SK-N-SH (cell line): ENCODE results near the gene CPAMD8. TPM values are rescaled to one million over a fixed set of nuclear protein-coding genes. Genes with fewer than 3 reads are reported as not detected.

Source experiments
- CTCF ChIA-PET: fragments of 300-600, 350-600 bp; formaldehyde crosslinking; extraction: SDS; loops from one replicate; lab custom pipeline; 2021; lab: Yijun Ruan, JAX
- POLR2A ChIA-PET: fragments of 350-600 bp; sonication (Branson Sonifier 250); formaldehyde crosslinking; extraction: SDS; loops from one replicate; lab custom pipeline; 2020; ENCODE audit warnings: antibody characterized with exemption, inconsistent platforms; lab: Yijun Ruan, JAX
- DNase-seq: peaks from one replicate; pipeline ENCODE4 v3.0.0; 2012
- H2AFZ ChIP-seq: fragments of 200-600 bp; sonication (generic); 2 replicates; pipeline ENCODE4 v1.8.1; 2016; ENCODE audit warnings: antibody characterized with exemption, mild to moderate bottlenecking, low read depth
- H3F3A ChIP-seq: fragments of 200-600 bp; sonication (generic); replicated peaks from 2 replicates; pipeline ENCODE3; 2016; ENCODE audit warnings: antibody characterized with exemption, mild to moderate bottlenecking; ENCODE audit not compliant: insufficient read depth
- H3K27ac ChIP-seq, 2 experiments: fragments of 200-500 bp in 1 of 2; fragments of 200-600 bp in 1 of 2; sonication (Bioruptor generic) in 1 of 2; sonication (generic), shearing (Covaris generic) in 1 of 2; 2 replicates each; pipeline versions ENCODE4 v1.5.1 to v1.6.1; 2014 to 2016; ENCODE audit warnings: low read depth in 2 of 2, inconsistent platforms in 1 of 2, low read length in 1 of 2, mild to moderate bottlenecking in 1 of 2, mixed read lengths in 1 of 2
- H3K27me3 ChIP-seq: fragments of 200-600 bp; sonication (generic), shearing (Covaris generic); 2 replicates; pipeline ENCODE4 v1.6.1; 2016; ENCODE audit warnings: mixed run types; ENCODE audit not compliant: insufficient read depth
- H3K36me3 ChIP-seq, 2 experiments: fragments of 200-500 bp in 1 of 2; fragments of 200-600 bp in 1 of 2; sonication (Bioruptor generic) in 1 of 2; sonication (generic) in 1 of 2; replicated peaks in 1 of 2; 2 replicates each; pipeline versions ENCODE3 to v1.5.1; 2014 to 2016; ENCODE audit warnings: low read length in 1 of 2, mild to moderate bottlenecking in 1 of 2; ENCODE audit not compliant: insufficient read depth in 2 of 2, control insufficient read depth in 1 of 2
- H3K4me1 ChIP-seq, 2 experiments: fragments of 200-500 bp in 1 of 2; fragments of 200-600 bp in 1 of 2; sonication (Bioruptor generic) in 1 of 2; sonication (generic), shearing (Covaris generic) in 1 of 2; 2 replicates each; pipeline versions ENCODE4 v1.5.1 to v1.6.1; 2014 to 2016; ENCODE audit warnings: low read depth in 1 of 2, low read length in 1 of 2, mixed run types in 1 of 2; ENCODE audit not compliant: insufficient read depth in 2 of 2, control insufficient read depth in 1 of 2
- H3K4me2 ChIP-seq: fragments of 200-600 bp; sonication (generic), shearing (Covaris generic); 2 replicates; pipeline ENCODE4 v1.6.1; 2017; ENCODE audit warnings: mixed run types
- H3K4me3 ChIP-seq, 2 experiments: fragments of 200-500 bp in 1 of 2; fragments of 200-600 bp in 1 of 2; sonication (Bioruptor generic) in 1 of 2; sonication (generic), shearing (Covaris generic) in 1 of 2; 2 replicates each; pipeline versions ENCODE4 v1.5.1 to v1.8.1; 2014 to 2016; ENCODE audit warnings: low read depth in 2 of 2, inconsistent platforms in 1 of 2, low read length in 1 of 2, mild to moderate bottlenecking in 1 of 2, mixed read lengths in 1 of 2, moderate library complexity in 1 of 2
- H3K79me2 ChIP-seq: fragments of 200-600 bp; sonication (generic); 2 replicates; pipeline ENCODE4 v1.8.1; 2017; ENCODE audit warnings: mild to moderate bottlenecking; ENCODE audit not compliant: insufficient read depth
- H3K9ac ChIP-seq: fragments of 200-600 bp; sonication (generic); 2 replicates; pipeline ENCODE4 v1.6.1; 2017; ENCODE audit warnings: mixed run types
- H3K9me2 ChIP-seq: fragments of 200-600 bp; sonication (generic); 2 replicates; pipeline ENCODE4 v1.6.1; 2017; ENCODE audit warnings: mixed run types
- H3K9me3 ChIP-seq: fragments of 200-600 bp; sonication (generic); 2 replicates; pipeline ENCODE4 v1.6.1; 2017; ENCODE audit warnings: mixed run types, mild to moderate bottlenecking, moderate library complexity
- H4K20me1 ChIP-seq: fragments of 200-600 bp; sonication (generic); 2 replicates; pipeline ENCODE4 v1.6.1; 2017; ENCODE audit warnings: mild to moderate bottlenecking, mixed run types; ENCODE audit not compliant: insufficient read depth
- CHD2 ChIP-seq: fragments of 150-350 bp; IDR thresholded peaks from 2 replicates; pipeline ENCODE4 v1.6.1; 2018; ENCODE audit warnings: low read length; ENCODE audit not compliant: partially characterized antibody
- ELF1 ChIP-seq: IDR thresholded peaks from 2 replicates; pipeline ENCODE4 v1.4.0; 2012
- FOSL2 ChIP-seq: IDR thresholded peaks from 2 replicates; pipeline ENCODE4 v1.4.0; 2012; ENCODE audit warnings: low read depth, mild to moderate bottlenecking, moderate library complexity, borderline replicate concordance
- FOXM1 ChIP-seq: IDR thresholded peaks from 2 replicates; pipeline ENCODE4 v1.4.0; 2012; ENCODE audit warnings: low read depth, mild to moderate bottlenecking
- GABPA ChIP-seq: IDR thresholded peaks from 2 replicates; pipeline ENCODE4 v1.4.0; 2012; ENCODE audit warnings: low read depth, mild to moderate bottlenecking
- GATA2 ChIP-seq: sonication (generic); formaldehyde crosslinking; IDR thresholded peaks from 2 replicates; pipeline ENCODE4 v1.5.0; 2020; ENCODE audit warnings: mild to moderate bottlenecking, missing genetic modification reagents
- NRF1 ChIP-seq: IDR thresholded peaks from 2 replicates; pipeline ENCODE4 v1.6.1; 2012; ENCODE audit warnings: low read depth, mild to moderate bottlenecking, low read length
- POLR2AphosphoS5 ChIP-seq: IDR thresholded peaks from 2 replicates; pipeline ENCODE4 v1.6.1; 2012; ENCODE audit warnings: low read depth, low read length
- RAD21 ChIP-seq: IDR thresholded peaks from 2 replicates; pipeline ENCODE4 v1.6.1; 2012; ENCODE audit warnings: mild to moderate bottlenecking, low read length
- RCOR1 ChIP-seq: fragments of 150-350 bp; IDR thresholded peaks from 2 replicates; pipeline ENCODE4 v1.6.1; 2017; ENCODE audit warnings: antibody characterized with exemption, low read length
- REST ChIP-seq: IDR thresholded peaks from 2 replicates; pipeline ENCODE4 v1.6.1; 2012; ENCODE audit warnings: mild to moderate bottlenecking, low read depth, low read length, moderate library complexity
- SIN3A ChIP-seq: IDR thresholded peaks from 2 replicates; pipeline ENCODE4 v1.6.1; 2012; ENCODE audit warnings: low read depth, mild to moderate bottlenecking, low read length, moderate library complexity, borderline replicate concordance
- TEAD4 ChIP-seq: IDR thresholded peaks from 2 replicates; pipeline ENCODE4 v1.4.0; 2012; ENCODE audit warnings: mild to moderate bottlenecking, borderline replicate concordance; ENCODE audit not compliant: insufficient read depth
- WGBS: methylation state at CpG from one replicate; pipeline ENCODE4 v1.1.6; 2017; ENCODE audit warnings: low lambda C conversion rate; 5-methylcytosine and 5-hydroxymethylcytosine counted together
- polyA plus RNA-seq, 3 experiments: library from polyadenylated mRNA; depleted of rRNA; stranded (reverse); fragments of >200 nt; gene quantifications; 2 replicates each; pipeline ENCODE4 v1.2.3, GENCODE V29; 2012
- TF ChIP-seq, protein P1 (sequence below): fragments of 200-600 bp; sonication (generic); IDR thresholded peaks from 2 replicates; pipeline ENCODE4 v1.6.1; 2017; ENCODE audit warnings: antibody characterized with exemption, mild to moderate bottlenecking, moderate library complexity

The CPAMD8 gene
- polyA plus RNA-seq, 1 of the 3 experiments (the other 2 are of a cell fraction) = 1.2 TPM

- POLR2A ChIA-PET = no interaction called here
- WGBS = 96% methylated on average over 10 of the region's 10 CpGs
- Histone ChIP-seq H3K9me2 (no peaks in the 10 kb centered on the region), H3K9me3 (no peaks in the 10 kb centered on the region), H3K27me3 (no peaks in the 10 kb centered on the region), H4K20me1 (no peaks in the 10 kb centered on the region), H2AFZ (no peak overlapping the region), H3K4me3 (no peak overlapping the region), H3K4me2 (no peak overlapping the region), H3K36me3 (peaks cover 27 to 40% of the 10 kb centered on the region in 2 experiments), H3K9ac (no peak overlapping the region), H3K4me1 (no peaks in the 10 kb centered on the region), H3K27ac (no peak overlapping the region), H3K79me2 (no peaks in the 10 kb centered on the region), H3F3A (no peaks in the 10 kb centered on the region)
- no peak for DNase-seq
- TF ChIP-seq SIN3A (no peak), RCOR1 (no peak), RAD21 (no peak), GATA2 (no peak), NRF1 (no peak), POLR2AphosphoS5 (no peak), REST (no peak), FOSL2 (no peak)
- TF ChIP-seq, protein P1, sequence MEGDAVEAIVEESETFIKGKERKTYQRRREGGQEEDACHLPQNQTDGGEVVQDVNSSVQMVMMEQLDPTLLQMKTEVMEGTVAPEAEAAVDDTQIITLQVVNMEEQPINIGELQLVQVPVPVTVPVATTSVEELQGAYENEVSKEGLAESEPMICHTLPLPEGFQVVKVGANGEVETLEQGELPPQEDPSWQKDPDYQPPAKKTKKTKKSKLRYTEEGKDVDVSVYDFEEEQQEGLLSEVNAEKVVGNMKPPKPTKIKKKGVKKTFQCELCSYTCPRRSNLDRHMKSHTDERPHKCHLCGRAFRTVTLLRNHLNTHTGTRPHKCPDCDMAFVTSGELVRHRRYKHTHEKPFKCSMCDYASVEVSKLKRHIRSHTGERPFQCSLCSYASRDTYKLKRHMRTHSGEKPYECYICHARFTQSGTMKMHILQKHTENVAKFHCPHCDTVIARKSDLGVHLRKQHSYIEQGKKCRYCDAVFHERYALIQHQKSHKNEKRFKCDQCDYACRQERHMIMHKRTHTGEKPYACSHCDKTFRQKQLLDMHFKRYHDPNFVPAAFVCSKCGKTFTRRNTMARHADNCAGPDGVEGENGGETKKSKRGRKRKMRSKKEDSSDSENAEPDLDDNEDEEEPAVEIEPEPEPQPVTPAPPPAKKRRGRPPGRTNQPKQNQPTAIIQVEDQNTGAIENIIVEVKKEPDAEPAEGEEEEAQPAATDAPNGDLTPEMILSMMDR = no peak
- CTCF ChIA-PET = no interaction called here
Observed at GRCh38 chr19:16862826-16863415, 163.7 kb downstream of the CPAMD8 start.

DNA sequence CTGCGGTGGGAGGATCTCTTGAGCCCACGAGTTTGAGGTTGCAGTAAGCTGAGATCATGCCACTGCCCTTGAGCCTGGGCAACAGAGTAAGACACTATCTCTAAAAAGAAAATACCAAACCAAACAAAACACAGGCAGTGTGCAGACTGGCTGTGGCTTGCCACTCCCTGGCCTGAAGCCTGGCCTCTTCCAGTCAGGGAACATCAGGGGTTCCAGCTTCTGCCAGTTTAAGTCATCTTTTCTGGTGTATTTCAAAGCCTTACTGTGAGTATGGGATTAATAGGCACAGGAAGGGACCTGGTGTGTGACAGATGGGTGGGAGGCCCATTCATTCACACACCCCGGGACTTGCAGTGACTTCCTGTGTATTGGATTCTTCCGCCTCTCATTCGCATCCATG lies 164.8 kb downstream of the CPAMD8 start:
- CTCF ChIA-PET = no interaction called here
- Histone ChIP-seq H3K79me2 (no peaks in the 10 kb centered on the region), H3K4me1 (no peaks in the 10 kb centered on the region), H3K9me2 (no peaks in the 10 kb centered on the region), H3K9ac (no peak overlapping the region), H3K9me3 (no peaks in the 10 kb centered on the region), H3K27ac (no peak overlapping the region), H3F3A (no peaks in the 10 kb centered on the region), H2AFZ (no peak overlapping the region), H3K27me3 (no peaks in the 10 kb centered on the region), H4K20me1 (no peaks in the 10 kb centered on the region), H3K4me3 (no peak overlapping the region), H3K36me3 (peaks cover 27 to 29% of the 10 kb centered on the region in 2 experiments), H3K4me2 (no peak overlapping the region)
- POLR2A ChIA-PET = no interaction called here
- WGBS = 97% methylated on average over 5 of the region's 5 CpGs
- DNase-seq = no peak
- TF ChIP-seq POLR2AphosphoS5 (no peak), GABPA (no peak), FOXM1 (no peak), GATA2 (no peak), TEAD4 (no peak), ELF1 (no peak), CHD2 (no peak)
